IMR-90 (cell line): ENCODE results near the gene MSH5. TPM values are rescaled to one million over a fixed set of nuclear protein-coding genes. Genes with fewer than 3 reads are reported as not detected.

Experiments used
- ATAC-seq: fragments of 200-7000 bp; cut with Tn5 transposase; 2 replicates; pipeline ENCODE4 v1.9.1; 2020; ENCODE audit warnings: low read depth, mild to moderate bottlenecking, moderate library complexity
- BruUV-seq: library from RNA; stranded (reverse); fragments of 400-500 nt; replicated peaks from 2 replicates; lab custom pipeline; 2021; lab: Mats Ljungman, UMichigan
- CTCF ChIA-PET: fragments of 300-600 bp; formaldehyde crosslinking; extraction: SDS; loops from one replicate; lab custom pipeline; 2021; ENCODE audit warnings: antibody characterized with exemption; lab: Yijun Ruan, JAX
- POLR2A ChIA-PET: fragments of 300-600 bp; sonication (Branson Sonifier 250); formaldehyde crosslinking; loops from one replicate; lab custom pipeline; 2022; ENCODE audit warnings: antibody characterized with exemption; ENCODE audit not compliant: unreplicated experiment; lab: Charles Lee
- DNase-seq: peaks from one replicate; pipeline ENCODE4 v3.0.0; 2013
- H2AFZ ChIP-seq: replicated peaks from 2 replicates; pipeline ENCODE3; 2013; ENCODE audit warnings: low read length, mild to moderate bottlenecking; ENCODE audit not compliant: poor library complexity
- H2AK5ac ChIP-seq: 2 replicates; pipeline ENCODE4 v1.6.1; 2013; ENCODE audit warnings: low read depth, low read length, inconsistent platforms
- H2AK9ac ChIP-seq: replicated peaks from 2 replicates; pipeline ENCODE3; 2013; ENCODE audit warnings: mild to moderate bottlenecking, low read depth, low read length, moderate library complexity; ENCODE audit not compliant: poor library complexity
- H2BK120ac ChIP-seq: 2 replicates; pipeline ENCODE4 v1.6.1; 2013; ENCODE audit warnings: low read depth, low read length, inconsistent platforms
- H2BK15ac ChIP-seq: 3 replicates; pipeline ENCODE4 v1.6.1; 2013; ENCODE audit warnings: low read depth, low read length, inconsistent platforms
- H2BK20ac ChIP-seq: 2 replicates; pipeline ENCODE4 v1.6.1; 2013; ENCODE audit warnings: low read depth, mild to moderate bottlenecking, inconsistent platforms, low read length, moderate library complexity
- H2BK5ac ChIP-seq: 2 replicates; pipeline ENCODE4 v1.6.1; 2013; ENCODE audit warnings: mild to moderate bottlenecking, low read depth, low read length, inconsistent platforms; ENCODE audit not compliant: poor library complexity, severe bottlenecking
- H3K14ac ChIP-seq: replicated peaks from 2 replicates; pipeline ENCODE4 v1.6.1; 2013; ENCODE audit warnings: low read depth, low read length, inconsistent platforms
- H3K18ac ChIP-seq: 2 replicates; pipeline ENCODE4 v1.6.1; 2013; ENCODE audit warnings: low read depth, low read length, control low read depth
- H3K23ac ChIP-seq: 2 replicates; pipeline ENCODE4 v1.6.1; 2013; ENCODE audit warnings: low read depth, low read length, inconsistent platforms
- H3K27ac ChIP-seq: 2 replicates; pipeline ENCODE4 v1.5.1; 2013; ENCODE audit warnings: mild to moderate bottlenecking, control low read depth, low read length; ENCODE audit not compliant: insufficient read depth
- H3K27me3 ChIP-seq: 2 replicates; pipeline ENCODE4 v1.6.1; 2013; ENCODE audit warnings: low read length; ENCODE audit not compliant: control insufficient read depth, insufficient read depth
- H3K36me3 ChIP-seq: 2 replicates; pipeline ENCODE4 v1.6.1; 2013; ENCODE audit warnings: low read length, mixed read lengths; ENCODE audit not compliant: control insufficient read depth, insufficient read depth
- H3K4ac ChIP-seq: 2 replicates; pipeline ENCODE4 v1.6.1; 2013; ENCODE audit warnings: low read depth, low read length, inconsistent platforms
- H3K4me1 ChIP-seq: 2 replicates; pipeline ENCODE4 v1.6.1; 2013; ENCODE audit warnings: low read length, mixed read lengths; ENCODE audit not compliant: control insufficient read depth, insufficient read depth
- H3K4me2 ChIP-seq: 2 replicates; pipeline ENCODE4 v1.6.1; 2013; ENCODE audit warnings: low read depth, mild to moderate bottlenecking, control low read depth, low read length, moderate library complexity
- H3K4me3 ChIP-seq: 2 replicates; pipeline ENCODE4 v1.5.1; 2013; ENCODE audit warnings: low read depth, mild to moderate bottlenecking, control low read depth, low read length, moderate library complexity; ENCODE audit not compliant: insufficient read depth
- H3K56ac ChIP-seq: 2 replicates; pipeline ENCODE4 v1.6.1; 2013; ENCODE audit warnings: low read length, inconsistent platforms; ENCODE audit not compliant: insufficient read depth; ENCODE audit errors: extremely low read depth
- H3K79me1 ChIP-seq, 2 experiments: 2 replicates each; pipeline ENCODE4 v1.6.1; 2013; ENCODE audit warnings: low read length in 2 of 2, inconsistent platforms in 1 of 2, low read depth in 1 of 2
- H3K9ac ChIP-seq: 2 replicates; pipeline ENCODE4 v1.6.1; 2013; ENCODE audit warnings: low read depth, low read length, control low read depth
- H3K9me1 ChIP-seq: 2 replicates; pipeline ENCODE4 v1.6.1; 2013; ENCODE audit warnings: low read length, inconsistent platforms; ENCODE audit not compliant: insufficient read depth
- H3K9me3 ChIP-seq: 2 replicates; pipeline ENCODE4 v1.6.1; 2013; ENCODE audit warnings: low read length; ENCODE audit not compliant: control insufficient read depth, insufficient read depth
- H4K20me1 ChIP-seq: 2 replicates; pipeline ENCODE4 v1.6.1; 2013; ENCODE audit warnings: low read length, inconsistent platforms; ENCODE audit not compliant: insufficient read depth
- H4K5ac ChIP-seq: 2 replicates; pipeline ENCODE4 v1.6.1; 2013; ENCODE audit warnings: mild to moderate bottlenecking, low read depth, low read length, control low read depth
- H4K8ac ChIP-seq, 2 experiments: 2 replicates each; pipeline ENCODE4 v1.6.1; 2013; ENCODE audit warnings: low read depth in 2 of 2, low read length in 2 of 2, control low read depth in 1 of 2, inconsistent platforms in 1 of 2
- H4K91ac ChIP-seq: 2 replicates; pipeline ENCODE4 v1.6.1; 2013; ENCODE audit warnings: low read depth, low read length, inconsistent platforms; ENCODE audit not compliant: insufficient read depth
- WGBS, 2 experiments: methylation state at CpG; one replicate each; pipeline versions ENCODE4 v1.1.5 to v1.1.7; 2013; ENCODE audit warnings: missing lambda C conversion rate in 2 of 2; ENCODE audit not compliant: insufficient read length in 1 of 2; ENCODE audit errors: extremely low coverage in 2 of 2; 5-methylcytosine and 5-hydroxymethylcytosine counted together
- dilution Hi-C: fragments of 300-500 bp; cut with HindIII; formaldehyde crosslinking; loops from one replicate; pipeline ENCODE4 v1.14.3; 2018; ENCODE audit warnings: low sequenced_read_pairs; ENCODE audit not compliant: unreplicated experiment
- in situ Hi-C: fragments of 300-500 bp; cut with MboI; formaldehyde crosslinking; loops from 3 replicates; pipeline ENCODE4 v1.14.3; 2019; ENCODE audit warnings: low sequenced_read_pairs, inconsistent platforms, mixed read lengths
- intact Hi-C: fragments of 100-400 bp; cut with micrococcal nuclease; formaldehyde crosslinking; loops from 2 replicates; pipeline ENCODE4 v1.10.0; 2022
- polyA plus RNA-seq, 3 experiments: library from polyadenylated mRNA; depleted of rRNA; stranded (reverse); fragments of >200 nt; gene quantifications; 2 replicates each; pipeline ENCODE4 v1.2.3, GENCODE V29; 2012; ENCODE audit warnings: low replicate concordance in 1 of 3
- total RNA-seq: library from RNA; depleted of rRNA; stranded (reverse); fragments of >200 nt; gene quantifications from 2 replicates; pipeline ENCODE4 v1.2.3, GENCODE V29; 2012
- TF ChIP-seq, protein P1 (sequence below): conservative IDR thresholded peaks from 2 replicates; pipeline ENCODE4 v1.5.1; 2012; ENCODE audit warnings: mild to moderate bottlenecking, low read depth, low read length, improper control_type of control experiment

Gene MSH5
- total and polyA plus RNA-seq, 2 of the 4 experiments (the other 2 are of a cell fraction): 5.6 to 15.7 TPM

DNA sequence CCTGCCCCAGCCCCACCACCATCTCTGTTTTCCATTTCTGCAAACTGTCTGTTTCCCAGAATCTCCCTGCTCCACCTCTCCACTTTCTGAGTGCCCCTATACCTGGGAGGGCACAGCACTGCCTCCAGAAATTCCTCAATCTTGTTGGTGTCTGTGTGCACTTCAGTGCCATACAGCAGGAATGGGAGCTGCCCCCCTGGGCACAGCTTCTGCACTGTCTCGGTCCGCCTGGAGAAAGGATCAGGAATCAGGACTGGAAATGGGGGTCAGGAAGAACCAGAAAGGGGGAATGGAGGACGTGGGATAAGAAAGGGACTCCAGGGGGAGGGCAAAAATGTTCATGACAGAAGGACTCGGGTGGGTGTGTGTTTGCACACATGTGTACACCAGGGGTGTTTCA is 6.1 kb upstream of the MSH5 start:
- POLR2A ChIA-PET: interaction anchor here (0.5 kb wide), 1 partner anchor 10 kb away, joined by 3 read pairs; no protein-coding TSS in a partner anchor
- H4K20me1 ChIP-seq: peaks cover 38% of the 10 kb centered on the region
- H2AK9ac ChIP-seq: peak overlapping the region; percentile 100
- intact Hi-C loops (no loop called here), in situ Hi-C loops (no loop called here), dilution Hi-C loops (no loop called here)
- H3K9me3 ChIP-seq: no peaks in the 10 kb centered on the region
- DNase-seq: no peak
- no peak for ATAC-seq
- H2AFZ ChIP-seq: no peak overlapping the region
- peak overlapping the region; percentile 96; the same call in 1 of the 2 replicates for H3K4me2 ChIP-seq
- H3K79me1 ChIP-seq: peaks cover 6 to 71% of the 10 kb centered on the region in 2 experiments; a peak in 3 of 4 replicates
- no peak overlapping the region for H4K91ac ChIP-seq
- peaks cover 18% of the 10 kb centered on the region for H3K4me1 ChIP-seq
- H2BK120ac ChIP-seq: no peak overlapping the region
- no peak overlapping the region for H3K4me3 ChIP-seq
- CTCF ChIA-PET: no interaction called here
- H2BK20ac ChIP-seq: no peak overlapping the region
- H3K9me1 ChIP-seq: peaks cover 10% of the 10 kb centered on the region
- H4K5ac ChIP-seq: no peak overlapping the region
- peak overlapping the region; percentile 98 for H2AK5ac ChIP-seq
- TF ChIP-seq, protein P1, sequence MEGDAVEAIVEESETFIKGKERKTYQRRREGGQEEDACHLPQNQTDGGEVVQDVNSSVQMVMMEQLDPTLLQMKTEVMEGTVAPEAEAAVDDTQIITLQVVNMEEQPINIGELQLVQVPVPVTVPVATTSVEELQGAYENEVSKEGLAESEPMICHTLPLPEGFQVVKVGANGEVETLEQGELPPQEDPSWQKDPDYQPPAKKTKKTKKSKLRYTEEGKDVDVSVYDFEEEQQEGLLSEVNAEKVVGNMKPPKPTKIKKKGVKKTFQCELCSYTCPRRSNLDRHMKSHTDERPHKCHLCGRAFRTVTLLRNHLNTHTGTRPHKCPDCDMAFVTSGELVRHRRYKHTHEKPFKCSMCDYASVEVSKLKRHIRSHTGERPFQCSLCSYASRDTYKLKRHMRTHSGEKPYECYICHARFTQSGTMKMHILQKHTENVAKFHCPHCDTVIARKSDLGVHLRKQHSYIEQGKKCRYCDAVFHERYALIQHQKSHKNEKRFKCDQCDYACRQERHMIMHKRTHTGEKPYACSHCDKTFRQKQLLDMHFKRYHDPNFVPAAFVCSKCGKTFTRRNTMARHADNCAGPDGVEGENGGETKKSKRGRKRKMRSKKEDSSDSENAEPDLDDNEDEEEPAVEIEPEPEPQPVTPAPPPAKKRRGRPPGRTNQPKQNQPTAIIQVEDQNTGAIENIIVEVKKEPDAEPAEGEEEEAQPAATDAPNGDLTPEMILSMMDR: no peak
- peak overlapping the region; percentile 81; the same call in 1 of the 2 replicates for H3K23ac ChIP-seq
- H3K27ac ChIP-seq: peak overlapping the region; percentile 94
- H3K9ac ChIP-seq: peak overlapping the region; percentile 98; the same call in 1 of the 2 replicates
- H3K27me3 ChIP-seq: no peaks in the 10 kb centered on the region
- peak overlapping the region; percentile 98 for H3K14ac ChIP-seq
- H3K18ac ChIP-seq: no peak overlapping the region
- H4K8ac ChIP-seq: peak overlapping the region; percentile 33 to 74; a peak in 1 of 4 replicates
- H3K4ac ChIP-seq: peak overlapping the region; percentile 98; the same call in 1 of the 2 replicates
- no peak overlapping the region for H2BK15ac ChIP-seq
- WGBS, 2 experiments: 94% methylated on average over 4 of the region's 4 CpGs; no CpG with 5 or more reads in 1 of the 2 experiments
- BruUV-seq: no TSS peak
- peaks cover 30% of the 10 kb centered on the region for H3K36me3 ChIP-seq
- no peak overlapping the region for H3K56ac ChIP-seq
- H2BK5ac ChIP-seq: peak overlapping the region; percentile 99
